NCI-H82 treated with DMSO at 0.1 percent for 48 hours (cell line): ENCODE data around the gene CYB5R3.
A peak's percentile ranks its signal among the peaks of the same experiment; 100 is the strongest.
"Not testable (repeated sequence)": the region's sequence is repeated elsewhere in the genome, so short reads cannot be mapped to it uniquely, and the experiment has no call there.

Experiments used
- DNase-seq: peaks from one replicate; lab custom pipeline; 2025; ENCODE audit not compliant: unreplicated experiment; lab: John Stamatoyannopoulos, UW

Gene CYB5R3

GRCh38 chr22:42679691-42680090 is 30.5 kb upstream of the CYB5R3 start:
- no peak for DNase-seq

GRCh38 chr22:42678894-42679293 is 29.7 kb upstream of the CYB5R3 start:
- no peak for DNase-seq

- DNase-seq = not testable (repeated sequence)
Measured at GRCh38 chr22:42677936-42678335, 28.7 kb upstream of the CYB5R3 start.

- DNase-seq = no peak
Measured at GRCh38 chr22:42676059-42676607, 26.9 kb upstream of the CYB5R3 start.

GRCh38 chr22:42673898-42674401 is 24.8 kb upstream of the CYB5R3 start:
- DNase-seq = no peak

GRCh38 chr22:42673071-42673470 is 23.9 kb upstream of the CYB5R3 start:
- DNase-seq = not testable (repeated sequence)

GRCh38 chr22:42670921-42671709 is 21.9 kb upstream of the CYB5R3 start:
- DNase-seq = no peak

- no peak for DNase-seq
Measured at GRCh38 chr22:42670046-42670445, 20.9 kb upstream of the CYB5R3 start.

- not testable (repeated sequence) for DNase-seq
Measured at GRCh38 chr22:42666393-42666792, 17.2 kb upstream of the CYB5R3 start.

GRCh38 chr22:42664976-42665831 is 16.0 kb upstream of the CYB5R3 start:
- DNase-seq = no peak

GRCh38 chr22:42661985-42662831 is 13.0 kb upstream of the CYB5R3 start:
- peak; percentile 39 for DNase-seq

- no peak for DNase-seq
Measured at GRCh38 chr22:42656578-42656977, 7.4 kb upstream of the CYB5R3 start.

- DNase-seq = no peak
Measured at GRCh38 chr22:42655693-42656092, 6.5 kb upstream of the CYB5R3 start.

- DNase-seq = no peak
Measured at GRCh38 chr22:42654436-42655073, 5.4 kb upstream of the CYB5R3 start.

- no peak for DNase-seq
Measured at GRCh38 chr22:42653999-42654398, 4.8 kb upstream of the CYB5R3 start.

- no peak for DNase-seq
Measured at GRCh38 chr22:42651134-42651533, 1.9 kb upstream of the CYB5R3 start.

- DNase-seq = no peak
Measured at GRCh38 chr22:42648368-42649245, 585 bp downstream of the CYB5R3 start.

- no peak for DNase-seq
Measured at GRCh38 chr22:42648017-42648367, 1.2 kb downstream of the CYB5R3 start.
